ENCODE results near the gene ACSM6.

DNA sequence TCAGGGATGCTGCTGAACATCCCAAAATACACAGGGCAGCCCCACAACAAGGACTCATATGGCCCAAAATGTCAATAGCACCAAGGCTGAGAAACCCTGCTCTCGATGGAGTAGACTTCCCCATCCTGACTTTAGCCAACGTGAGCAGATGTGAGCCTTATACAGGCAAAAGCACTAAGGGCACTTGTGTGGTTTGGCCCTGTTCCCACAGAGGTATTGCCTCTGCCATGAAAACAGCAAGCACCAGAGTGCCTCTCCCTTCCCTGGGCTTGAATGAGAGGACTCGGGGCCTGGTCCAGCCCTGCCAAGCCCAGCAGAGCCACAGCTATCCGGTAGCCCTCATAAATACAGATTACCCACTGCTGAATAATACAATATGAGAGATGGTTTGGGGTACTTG is 47.5 kb downstream of the ACSM6 start:
- TF ChIP-seq, protein P1, sequence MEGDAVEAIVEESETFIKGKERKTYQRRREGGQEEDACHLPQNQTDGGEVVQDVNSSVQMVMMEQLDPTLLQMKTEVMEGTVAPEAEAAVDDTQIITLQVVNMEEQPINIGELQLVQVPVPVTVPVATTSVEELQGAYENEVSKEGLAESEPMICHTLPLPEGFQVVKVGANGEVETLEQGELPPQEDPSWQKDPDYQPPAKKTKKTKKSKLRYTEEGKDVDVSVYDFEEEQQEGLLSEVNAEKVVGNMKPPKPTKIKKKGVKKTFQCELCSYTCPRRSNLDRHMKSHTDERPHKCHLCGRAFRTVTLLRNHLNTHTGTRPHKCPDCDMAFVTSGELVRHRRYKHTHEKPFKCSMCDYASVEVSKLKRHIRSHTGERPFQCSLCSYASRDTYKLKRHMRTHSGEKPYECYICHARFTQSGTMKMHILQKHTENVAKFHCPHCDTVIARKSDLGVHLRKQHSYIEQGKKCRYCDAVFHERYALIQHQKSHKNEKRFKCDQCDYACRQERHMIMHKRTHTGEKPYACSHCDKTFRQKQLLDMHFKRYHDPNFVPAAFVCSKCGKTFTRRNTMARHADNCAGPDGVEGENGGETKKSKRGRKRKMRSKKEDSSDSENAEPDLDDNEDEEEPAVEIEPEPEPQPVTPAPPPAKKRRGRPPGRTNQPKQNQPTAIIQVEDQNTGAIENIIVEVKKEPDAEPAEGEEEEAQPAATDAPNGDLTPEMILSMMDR (IDR thresholded peaks at IDR 0.05; ENCODE audit: low read depth, low read length, poor library complexity, severe bottlenecking), result no peak
- TF ChIP-seq EZH2phosphoT487 (IDR thresholded peaks at IDR 0.05; ENCODE audit: borderline replicate concordance, low read length), result no peak

All from DOHH2 (cell line).